PC-3 (cell line): ENCODE data around the gene ZNF823. TPM values are rescaled to one million over a fixed set of nuclear protein-coding genes. Genes with fewer than 3 reads are reported as not detected.

Experiments
- ATAC-seq: fragments of 200-7000 bp; cut with Tn5 transposase; 2 replicates; pipeline ENCODE4 v1.9.1; 2020; ENCODE audit warnings: mild to moderate bottlenecking, moderate library complexity
- BruUV-seq: library from RNA; stranded (reverse); fragments of 400-500 nt; replicated peaks from 2 replicates; lab custom pipeline; 2021; lab: Mats Ljungman, UMichigan
- CTCF ChIA-PET: fragments of 300-600 bp; sonication (Branson Sonifier 250); formaldehyde crosslinking; loops from one replicate; lab custom pipeline; 2022; ENCODE audit warnings: antibody characterized with exemption; lab: Charles Lee
- POLR2A ChIA-PET: fragments of 300-600 bp; sonication (Branson Sonifier 250); formaldehyde crosslinking; loops from one replicate; lab custom pipeline; 2022; ENCODE audit warnings: antibody characterized with exemption; ENCODE audit not compliant: unreplicated experiment; lab: Charles Lee
- DNase-seq: peaks from one replicate; pipeline ENCODE4 v3.0.0-alpha.2; 2015
- H2AFZ ChIP-seq: fragments of 300-600 bp; sonication (generic); 2 replicates; pipeline ENCODE4 v1.6.0; 2016; ENCODE audit warnings: antibody characterized with exemption, low read length
- H3F3A ChIP-seq: fragments of 300-600 bp; sonication (generic); one replicate; pipeline ENCODE4 v1.6.0; 2017; ENCODE audit warnings: antibody characterized with exemption, low read length, control low read depth, mild to moderate bottlenecking; ENCODE audit not compliant: unreplicated experiment
- H3K27ac ChIP-seq: fragments of 300-600 bp; sonication (generic); 2 replicates; pipeline ENCODE4 v1.5.1; 2016; ENCODE audit warnings: mild to moderate bottlenecking, low read length
- H3K27me3 ChIP-seq: fragments of 300-600 bp; sonication (generic); 2 replicates; pipeline ENCODE4 v1.6.1; 2016; ENCODE audit warnings: low read length, mixed read lengths
- H3K36me3 ChIP-seq: fragments of 300-600 bp; sonication (generic); 2 replicates; pipeline ENCODE4 v1.6.1; 2016; ENCODE audit warnings: low read depth, mixed run types, low read length, mixed read lengths
- H3K4me1 ChIP-seq: fragments of 300-600 bp; sonication (generic); 2 replicates; pipeline ENCODE4 v1.5.1; 2016; ENCODE audit warnings: low read length; ENCODE audit not compliant: insufficient read depth
- H3K4me2 ChIP-seq: fragments of 300-600 bp; sonication (generic); 2 replicates; pipeline ENCODE4 v1.6.0; 2016; ENCODE audit warnings: low read length
- H3K4me3 ChIP-seq: fragments of 300-600 bp; sonication (generic); 2 replicates; pipeline ENCODE4 v1.5.1; 2016; ENCODE audit warnings: mild to moderate bottlenecking, low read length, mixed read lengths
- H3K79me2 ChIP-seq: fragments of 300-600 bp; sonication (generic); 2 replicates; pipeline ENCODE4 v1.6.1; 2017; ENCODE audit warnings: low read length, mixed read lengths
- H3K9ac ChIP-seq: fragments of 300-600 bp; sonication (generic); 2 replicates; pipeline ENCODE4 v1.6.0; 2016; ENCODE audit warnings: mild to moderate bottlenecking, low read length
- H3K9me2 ChIP-seq: fragments of 300-600 bp; sonication (generic); replicated peaks from 2 replicates; pipeline ENCODE4 v1.6.1; 2016; ENCODE audit warnings: mixed run types, low read length, mixed read lengths
- H3K9me3 ChIP-seq: fragments of 300-600 bp; sonication (generic); 2 replicates; pipeline ENCODE4 v1.6.1; 2016; ENCODE audit warnings: low read length, mixed read lengths
- H4K20me1 ChIP-seq: fragments of 300-600 bp; sonication (generic); 2 replicates; pipeline ENCODE4 v1.6.1; 2016; ENCODE audit warnings: low read length, mixed read lengths
- EZH2 ChIP-seq: fragments of 300-600 bp; sonication (generic); IDR thresholded peaks from one replicate; pipeline ENCODE4 v1.6.1; 2017; ENCODE audit warnings: antibody characterized with exemption, mild to moderate bottlenecking, low read length; ENCODE audit not compliant: unreplicated experiment
- EZH2phosphoT487 ChIP-seq: fragments of 300-600 bp; sonication (generic); IDR thresholded peaks from 2 replicates; pipeline ENCODE4 v1.6.1; 2018; ENCODE audit warnings: mild to moderate bottlenecking, antibody characterized with exemption, low read length, borderline replicate concordance
- intact Hi-C: fragments of 100-400 bp; cut with micrococcal nuclease; formaldehyde crosslinking; loops from 2 replicates; pipeline ENCODE4 v1.9.0; 2023
- total RNA-seq: library from RNA; depleted of rRNA; stranded (reverse); fragments of >200 nt; gene quantifications from 2 replicates; pipeline ENCODE4 v1.2.3, GENCODE V29; 2014
- TF ChIP-seq, protein P1 (sequence below): fragments of 300-600 bp; sonication (generic); conservative IDR thresholded peaks from 2 replicates; pipeline ENCODE4 v1.5.1; 2017; ENCODE audit warnings: antibody characterized with exemption, low read depth, mild to moderate bottlenecking, low read length

ZNF823 gene
- total RNA-seq, 1 experiment from 2014 or later = 5.1 TPM

DNA sequence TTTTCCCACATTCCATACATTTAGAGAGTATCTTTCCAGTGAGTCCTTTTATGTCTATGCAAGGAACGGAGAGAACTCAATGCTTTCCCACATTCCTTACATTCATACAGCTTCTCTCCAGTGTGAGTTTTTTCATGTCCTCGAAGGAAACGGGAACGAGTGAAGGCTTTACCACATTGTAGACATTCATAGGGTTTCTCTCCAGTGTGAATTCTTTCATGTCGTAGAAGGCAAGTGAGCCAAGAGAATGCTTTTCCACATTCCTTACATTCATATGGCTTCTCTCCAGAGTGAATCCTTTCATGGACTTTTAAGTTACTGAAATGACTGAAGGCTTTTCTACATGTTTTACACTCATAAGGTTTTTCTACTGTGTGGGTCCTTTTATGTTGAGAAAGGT is 17.1 kb downstream of the ZNF823 start:
- Histone ChIP-seq H4K20me1 (no peaks in the 10 kb centered on the region), H3K4me2 (no peak overlapping the region), H3K9me3 (peaks cover 59% of the 10 kb centered on the region), H3K79me2 (peaks cover 4% of the 10 kb centered on the region; the same call in 1 of the 2 replicates), H3K9ac (no peak overlapping the region), H3K27me3 (no peaks in the 10 kb centered on the region), H3K36me3 (peaks cover 66% of the 10 kb centered on the region), H3K4me1 (no peaks in the 10 kb centered on the region), H2AFZ (no peak overlapping the region), H3K4me3 (no peak overlapping the region; the same call in 1 of the 2 replicates), H3K9me2 (no peaks in the 10 kb centered on the region), H3K27ac (no peak overlapping the region), H3F3A (no peaks in the 10 kb centered on the region)
- ATAC-seq (no peak), DNase-seq (no peak)
- intact Hi-C loops = no loop called here
- no TSS peak for BruUV-seq
- ChIA-PET POLR2A (no interaction called here), CTCF (no interaction called here)
- TF ChIP-seq EZH2phosphoT487 (no peak), EZH2 (no peak)
- TF ChIP-seq, protein P1, sequence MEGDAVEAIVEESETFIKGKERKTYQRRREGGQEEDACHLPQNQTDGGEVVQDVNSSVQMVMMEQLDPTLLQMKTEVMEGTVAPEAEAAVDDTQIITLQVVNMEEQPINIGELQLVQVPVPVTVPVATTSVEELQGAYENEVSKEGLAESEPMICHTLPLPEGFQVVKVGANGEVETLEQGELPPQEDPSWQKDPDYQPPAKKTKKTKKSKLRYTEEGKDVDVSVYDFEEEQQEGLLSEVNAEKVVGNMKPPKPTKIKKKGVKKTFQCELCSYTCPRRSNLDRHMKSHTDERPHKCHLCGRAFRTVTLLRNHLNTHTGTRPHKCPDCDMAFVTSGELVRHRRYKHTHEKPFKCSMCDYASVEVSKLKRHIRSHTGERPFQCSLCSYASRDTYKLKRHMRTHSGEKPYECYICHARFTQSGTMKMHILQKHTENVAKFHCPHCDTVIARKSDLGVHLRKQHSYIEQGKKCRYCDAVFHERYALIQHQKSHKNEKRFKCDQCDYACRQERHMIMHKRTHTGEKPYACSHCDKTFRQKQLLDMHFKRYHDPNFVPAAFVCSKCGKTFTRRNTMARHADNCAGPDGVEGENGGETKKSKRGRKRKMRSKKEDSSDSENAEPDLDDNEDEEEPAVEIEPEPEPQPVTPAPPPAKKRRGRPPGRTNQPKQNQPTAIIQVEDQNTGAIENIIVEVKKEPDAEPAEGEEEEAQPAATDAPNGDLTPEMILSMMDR = no peak

- BruUV-seq = no TSS peak
- Histone ChIP-seq H3K9me3 (no peaks in the 10 kb centered on the region), H4K20me1 (no peaks in the 10 kb centered on the region), H3K9ac (no peak overlapping the region), H3K4me2 (no peak overlapping the region), H3K36me3 (no peaks in the 10 kb centered on the region), H3K4me1 (no peaks in the 10 kb centered on the region), H3F3A (no peaks in the 10 kb centered on the region), H3K79me2 (no peaks in the 10 kb centered on the region), H3K4me3 (no peak overlapping the region), H3K27ac (no peak overlapping the region), H3K27me3 (no peaks in the 10 kb centered on the region), H2AFZ (no peak overlapping the region), H3K9me2 (no peaks in the 10 kb centered on the region)
- ChIA-PET POLR2A (no interaction called here), CTCF (no interaction called here)
- no peak for ATAC-seq
- intact Hi-C loops = no loop called here
- no peak for DNase-seq
- TF ChIP-seq EZH2phosphoT487 = no peak
- TF ChIP-seq, protein P1 = no peak
- TF ChIP-seq EZH2 = no peak
These were observed 28.4 kb downstream of the ZNF823 start for GRCh38 chr19:11710313-11710712.

GRCh38 chr19:11708457-11708856 is 30.3 kb downstream of the ZNF823 start:
- H3K4me3 ChIP-seq = no peak overlapping the region
- no peaks in the 10 kb centered on the region for H3K36me3 ChIP-seq
- TF ChIP-seq EZH2 = no peak
- TF ChIP-seq, protein P1 = no peak
- TF ChIP-seq EZH2phosphoT487 = no peak
- no peaks in the 10 kb centered on the region for H3K9me3 ChIP-seq
- DNase-seq = no peak
- H3F3A ChIP-seq = no peaks in the 10 kb centered on the region
- ATAC-seq = no peak
- no TSS peak for BruUV-seq
- no peaks in the 10 kb centered on the region for H3K27me3 ChIP-seq
- no peaks in the 10 kb centered on the region for H3K9me2 ChIP-seq
- CTCF ChIA-PET = no interaction called here
- POLR2A ChIA-PET = no interaction called here
- H4K20me1 ChIP-seq = no peaks in the 10 kb centered on the region
- H3K4me1 ChIP-seq = no peaks in the 10 kb centered on the region
- no peaks in the 10 kb centered on the region for H3K79me2 ChIP-seq
- no peak overlapping the region for H3K9ac ChIP-seq
- H3K27ac ChIP-seq = no peak overlapping the region
- intact Hi-C loops = no loop called here
- no peak overlapping the region for H2AFZ ChIP-seq
- H3K4me2 ChIP-seq = no peak overlapping the region
